ENCODE measurements around the gene STXBP5. TPM values are rescaled to one million over a fixed set of nuclear protein-coding genes. Genes with fewer than 3 reads are reported as not detected.

STXBP5 gene
- total RNA-seq, 4 donors from 2014 or later = 26.9 to 45.9 (median 29.3) TPM

DNA sequence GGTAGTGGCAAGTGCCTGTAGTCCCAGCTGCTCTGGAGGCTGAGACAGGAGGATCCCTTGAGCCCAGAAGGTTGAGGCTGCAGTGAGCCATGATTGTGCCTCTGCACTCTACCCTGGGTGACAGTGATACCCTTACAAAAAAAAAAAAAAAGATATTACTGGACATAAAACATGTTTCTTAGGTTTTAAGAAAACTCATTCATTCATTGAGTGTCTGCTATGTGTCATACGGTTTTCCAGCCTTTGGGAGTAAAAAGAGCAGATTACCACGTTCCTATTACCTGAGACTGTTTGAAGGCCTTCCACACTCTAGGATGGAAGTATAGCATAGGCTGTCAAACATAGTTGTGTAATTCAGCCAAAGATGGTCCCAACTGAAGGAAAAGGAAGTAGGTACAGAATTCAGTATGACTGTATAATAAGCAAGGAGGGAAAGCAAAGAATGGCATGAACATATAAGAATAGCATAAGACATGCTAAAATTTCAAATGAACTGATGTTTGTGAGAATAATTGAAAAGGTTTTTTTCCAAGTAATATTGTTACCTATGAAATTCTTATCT lies 22.0 kb downstream of the STXBP5 start:
- peaks cover 0 to 3% of the 10 kb centered on the region in 2 donors for H3K4me1 ChIP-seq
- DNase-seq = no peak
- H3K4me3 ChIP-seq (replicated peaks in 1 of 3) = no peak overlapping the region
- TF ChIP-seq, protein P1, sequence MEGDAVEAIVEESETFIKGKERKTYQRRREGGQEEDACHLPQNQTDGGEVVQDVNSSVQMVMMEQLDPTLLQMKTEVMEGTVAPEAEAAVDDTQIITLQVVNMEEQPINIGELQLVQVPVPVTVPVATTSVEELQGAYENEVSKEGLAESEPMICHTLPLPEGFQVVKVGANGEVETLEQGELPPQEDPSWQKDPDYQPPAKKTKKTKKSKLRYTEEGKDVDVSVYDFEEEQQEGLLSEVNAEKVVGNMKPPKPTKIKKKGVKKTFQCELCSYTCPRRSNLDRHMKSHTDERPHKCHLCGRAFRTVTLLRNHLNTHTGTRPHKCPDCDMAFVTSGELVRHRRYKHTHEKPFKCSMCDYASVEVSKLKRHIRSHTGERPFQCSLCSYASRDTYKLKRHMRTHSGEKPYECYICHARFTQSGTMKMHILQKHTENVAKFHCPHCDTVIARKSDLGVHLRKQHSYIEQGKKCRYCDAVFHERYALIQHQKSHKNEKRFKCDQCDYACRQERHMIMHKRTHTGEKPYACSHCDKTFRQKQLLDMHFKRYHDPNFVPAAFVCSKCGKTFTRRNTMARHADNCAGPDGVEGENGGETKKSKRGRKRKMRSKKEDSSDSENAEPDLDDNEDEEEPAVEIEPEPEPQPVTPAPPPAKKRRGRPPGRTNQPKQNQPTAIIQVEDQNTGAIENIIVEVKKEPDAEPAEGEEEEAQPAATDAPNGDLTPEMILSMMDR (IDR thresholded peaks at IDR 0.05) = no peak
- TF ChIP-seq POLR2A (IDR thresholded peaks at IDR 0.05) = no peak
- intact Hi-C loops (cut with DNase I) = no loop called here
- no peaks in the 10 kb centered on the region for H3K36me3 ChIP-seq
- H3K27me3 ChIP-seq = no peaks in the 10 kb centered on the region
- 94 to 96% methylated on average over 2 of the region's 2 CpGs for WGBS, 2 donors
- no peaks in the 10 kb centered on the region for H3K9me3 ChIP-seq
- no peak overlapping the region for H3K27ac ChIP-seq

DNA sequence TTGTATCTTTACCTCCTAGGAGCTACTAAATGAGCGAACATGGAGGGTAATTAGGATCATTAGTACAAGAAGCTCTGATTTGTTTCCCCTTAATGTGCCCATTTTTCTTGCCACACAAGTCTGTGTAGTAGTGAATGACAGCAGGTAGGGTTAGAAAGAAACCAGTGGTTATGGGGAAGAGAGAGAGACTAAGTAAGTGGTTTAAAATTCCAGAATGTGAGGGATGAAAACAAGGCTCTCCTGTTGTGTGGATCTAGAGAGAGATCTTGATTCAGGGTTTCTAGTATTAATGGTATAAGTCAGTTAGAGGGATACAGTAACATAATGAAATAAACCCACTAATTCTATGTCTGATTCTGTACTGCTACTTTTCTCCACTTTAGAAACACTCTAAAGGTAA lies 22.7 kb downstream of the STXBP5 start:
- WGBS, 2 donors = 98 to 99% methylated on average over 1 of the region's 1 CpG
- no peaks in the 10 kb centered on the region for H3K9me3 ChIP-seq
- TF ChIP-seq, protein P1 (IDR thresholded peaks at IDR 0.05) = no peak
- no peak for TF ChIP-seq POLR2A (IDR thresholded peaks at IDR 0.05)
- no peaks in the 10 kb centered on the region for H3K27me3 ChIP-seq
- no peaks in the 10 kb centered on the region for H3K36me3 ChIP-seq
- intact Hi-C loops (cut with DNase I) = no loop called here
- H3K4me1 ChIP-seq = peaks cover 0 to 3% of the 10 kb centered on the region in 2 donors
- no peak overlapping the region for H3K27ac ChIP-seq
- no peak overlapping the region for H3K4me3 ChIP-seq (replicated peaks in 1 of 3)
- DNase-seq = no peak

DNA sequence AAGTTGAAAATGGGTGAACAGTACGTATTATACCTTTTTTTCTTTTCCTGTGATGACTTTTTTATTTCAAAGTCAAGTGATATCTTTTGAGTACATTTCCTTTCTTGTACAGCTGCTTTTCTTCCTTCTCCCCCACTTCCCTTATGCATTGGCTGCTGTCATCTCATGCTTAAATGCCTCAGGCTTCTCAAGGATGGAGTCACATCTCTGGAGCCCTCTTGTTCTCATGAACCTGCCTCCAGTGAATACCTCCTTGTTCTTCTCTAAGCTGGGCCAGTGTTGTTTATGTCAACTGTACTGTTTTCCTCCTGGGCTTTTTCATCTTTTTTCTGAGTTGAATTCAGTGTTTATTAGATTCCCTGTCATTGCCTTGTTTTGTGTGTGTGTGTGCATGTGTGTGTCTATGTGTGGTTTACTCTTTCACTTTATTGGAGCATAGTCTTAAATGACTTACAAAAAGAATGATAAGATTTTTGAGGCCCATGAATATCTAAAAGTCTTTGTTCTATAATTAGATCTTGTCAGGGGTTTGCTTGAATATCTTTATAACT lies 23.6 kb downstream of the STXBP5 start:
- no peak overlapping the region for H3K27ac ChIP-seq
- DNase-seq = no peak
- intact Hi-C loops (cut with DNase I) = no loop called here
- H3K9me3 ChIP-seq = no peaks in the 10 kb centered on the region
- H3K4me1 ChIP-seq = no peaks in the 10 kb centered on the region
- WGBS, 2 donors = 88 to 94% methylated on average over 1 of the region's 1 CpG
- TF ChIP-seq, protein P1 (IDR thresholded peaks at IDR 0.05) = no peak
- no peak for TF ChIP-seq POLR2A (IDR thresholded peaks at IDR 0.05)
- H3K36me3 ChIP-seq = no peaks in the 10 kb centered on the region
- no peaks in the 10 kb centered on the region for H3K27me3 ChIP-seq
- no peak overlapping the region for H3K4me3 ChIP-seq (replicated peaks in 1 of 3)

DNA sequence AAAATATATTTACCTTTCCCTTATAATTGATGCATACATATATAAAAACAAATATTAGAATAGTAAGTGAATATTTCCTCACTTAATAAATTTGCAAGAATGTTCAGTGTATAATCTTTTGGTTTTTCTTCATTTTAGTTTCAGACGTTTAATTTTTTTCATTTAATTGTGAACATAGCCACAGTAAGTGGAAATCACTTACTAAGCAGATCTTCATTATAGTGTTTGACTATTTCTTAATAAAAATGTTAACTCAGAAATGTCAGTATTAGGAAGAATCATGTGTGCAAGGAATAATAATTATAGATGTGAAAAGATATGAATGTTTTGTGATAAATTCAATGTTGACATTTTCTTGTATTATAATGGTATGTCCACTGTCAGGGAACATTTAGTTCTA lies 27.4 kb downstream of the STXBP5 start:
- Histone ChIP-seq H3K4me3 (replicated peaks in 1 of 3) (no peak overlapping the region), H3K27ac (no peak overlapping the region), H3K4me1 (no peaks in the 10 kb centered on the region), H3K36me3 (no peaks in the 10 kb centered on the region), H3K9me3 (no peaks in the 10 kb centered on the region), H3K27me3 (no peaks in the 10 kb centered on the region)
- intact Hi-C loops (cut with DNase I) = no loop called here
- 86 to 88% methylated on average over 1 of the region's 1 CpG for WGBS, 2 donors
- TF ChIP-seq POLR2A (IDR thresholded peaks at IDR 0.05) = no peak
- TF ChIP-seq, protein P1 (IDR thresholded peaks at IDR 0.05) = no peak
- no peak for DNase-seq

DNA sequence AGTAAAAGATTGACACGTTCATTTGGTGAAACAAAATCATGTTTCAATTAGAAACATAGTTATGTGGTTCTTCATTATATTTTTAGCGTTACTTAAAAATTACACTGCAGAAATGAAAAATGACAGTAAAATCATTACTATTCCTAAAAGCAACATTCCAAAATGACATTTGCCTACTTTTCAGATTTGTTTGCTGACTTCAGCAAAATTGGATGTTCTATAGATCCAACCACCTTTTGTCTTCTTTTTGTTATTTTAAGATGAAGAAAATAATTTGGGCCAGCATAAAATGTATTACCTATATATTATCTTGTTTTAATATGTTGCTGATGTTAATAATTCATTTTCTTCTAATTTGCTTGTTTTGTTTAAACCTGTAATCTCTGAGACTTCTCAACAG lies 30.5 kb downstream of the STXBP5 start:
- no peaks in the 10 kb centered on the region for H3K9me3 ChIP-seq
- no peaks in the 10 kb centered on the region for H3K4me1 ChIP-seq
- H3K36me3 ChIP-seq = peaks cover 0 to 5% of the 10 kb centered on the region in 2 donors
- intact Hi-C loops (cut with DNase I) = no loop called here
- no peak overlapping the region for H3K27ac ChIP-seq
- WGBS, 2 donors = 93 to 98% methylated on average over 2 of the region's 2 CpGs
- DNase-seq = no peak
- no peaks in the 10 kb centered on the region for H3K27me3 ChIP-seq
- H3K4me3 ChIP-seq (replicated peaks in 1 of 3) = no peak overlapping the region
- TF ChIP-seq, protein P1 (IDR thresholded peaks at IDR 0.05) = no peak
- no peak for TF ChIP-seq POLR2A (IDR thresholded peaks at IDR 0.05)

Measured in thyroid gland (tissue), 4 donors.